Colonic mucosa (tissue), 4 donors: ENCODE data around the gene DPH7. TPM values are rescaled to one million over a fixed set of nuclear protein-coding genes. Genes with fewer than 3 reads are reported as not detected.
"Not testable (repeated sequence)": the region's sequence is repeated elsewhere in the genome, so short reads cannot be mapped to it uniquely, and the experiment has no call there.

ENCODE experiments used
- DNase-seq: peaks from one replicate; pipeline ENCODE4 v3.0.0-alpha.2; 2020
- H3K27ac ChIP-seq: fragments of 200-600 bp; one replicate; pipeline ENCODE4 v1.8.0; 2021
- H3K27me3 ChIP-seq: fragments of 200-600 bp; one replicate; pipeline ENCODE4 v1.8.0; 2021
- H3K36me3 ChIP-seq: fragments of 200-600 bp; one replicate; pipeline ENCODE4 v1.8.0; 2021
- H3K4me1 ChIP-seq: fragments of 200-600 bp; one replicate; pipeline ENCODE4 v1.8.0; 2021; ENCODE audit warnings: mild to moderate bottlenecking
- H3K4me3 ChIP-seq: fragments of 200-600 bp; one replicate; pipeline ENCODE4 v1.8.0; 2021
- H3K9ac ChIP-seq, 2 donors: one replicate each; pipeline ENCODE4 v1.7.0; 2013; ENCODE audit warnings: control low read depth in 2 of 2, low read depth in 2 of 2, low read length in 2 of 2
- H3K9me3 ChIP-seq: fragments of 200-600 bp; one replicate; pipeline ENCODE4 v1.8.0; 2021
- intact Hi-C: fragments of 100-400 bp; cut with DNase I; formaldehyde crosslinking; loops from one replicate; pipeline ENCODE4 v1.14.1; 2022
- total RNA-seq, 2 donors: library from RNA; stranded (reverse); fragmentation: NEBNext Ultra II Directional in 1 of 2; extraction: Animal tissue kit (Norgen Biotek cat#: 25700) in 1 of 2; gene quantifications; one replicate each; pipeline ENCODE4 v1.2.1, GENCODE V29; 2021
- TF ChIP-seq, protein P1 (sequence below): fragments of 200-600 bp; IDR thresholded peaks from one replicate; pipeline ENCODE4 v1.8.0; 2022; ENCODE audit warnings: antibody characterized with exemption, mild to moderate bottlenecking
- donor health status: healthy.
- donor health status: DM: no; HTN: no; CAD: no.
- donor health status: DM: no; HTN: no; CAD: no.

DPH7 gene
- total RNA-seq, 2 donors from 2014 or later = 15.6 to 30.6 TPM

DNA sequence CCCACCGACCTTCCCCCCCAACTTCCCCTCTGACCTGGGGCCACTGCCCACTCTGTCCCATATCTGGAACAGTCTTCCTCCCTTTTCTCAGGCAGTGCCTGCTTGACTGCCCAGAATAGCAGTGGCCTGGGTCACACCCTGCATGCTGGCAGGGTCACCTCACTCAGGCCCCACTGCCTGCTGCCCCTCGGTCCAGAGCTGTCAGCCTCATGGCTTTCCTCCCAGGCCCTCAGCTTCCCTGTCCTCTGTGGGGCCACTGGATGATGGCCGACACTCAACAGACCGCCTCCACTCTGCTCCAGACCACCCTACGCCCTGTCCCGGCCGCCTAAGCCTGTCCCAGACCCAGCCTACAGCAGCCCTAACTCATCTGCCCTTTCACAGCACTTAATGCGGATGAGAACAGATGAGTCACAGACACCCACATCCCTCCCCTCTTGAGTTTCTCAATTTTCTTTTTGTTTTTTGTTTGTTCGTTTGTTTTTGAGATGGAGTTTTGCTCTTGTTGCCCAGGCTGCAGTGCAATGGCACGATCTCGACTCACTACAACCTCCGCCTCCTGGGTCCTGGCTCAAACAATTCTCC is 34.5 kb downstream of the DPH7 start:
- no peak for DNase-seq
- TF ChIP-seq, protein P1, sequence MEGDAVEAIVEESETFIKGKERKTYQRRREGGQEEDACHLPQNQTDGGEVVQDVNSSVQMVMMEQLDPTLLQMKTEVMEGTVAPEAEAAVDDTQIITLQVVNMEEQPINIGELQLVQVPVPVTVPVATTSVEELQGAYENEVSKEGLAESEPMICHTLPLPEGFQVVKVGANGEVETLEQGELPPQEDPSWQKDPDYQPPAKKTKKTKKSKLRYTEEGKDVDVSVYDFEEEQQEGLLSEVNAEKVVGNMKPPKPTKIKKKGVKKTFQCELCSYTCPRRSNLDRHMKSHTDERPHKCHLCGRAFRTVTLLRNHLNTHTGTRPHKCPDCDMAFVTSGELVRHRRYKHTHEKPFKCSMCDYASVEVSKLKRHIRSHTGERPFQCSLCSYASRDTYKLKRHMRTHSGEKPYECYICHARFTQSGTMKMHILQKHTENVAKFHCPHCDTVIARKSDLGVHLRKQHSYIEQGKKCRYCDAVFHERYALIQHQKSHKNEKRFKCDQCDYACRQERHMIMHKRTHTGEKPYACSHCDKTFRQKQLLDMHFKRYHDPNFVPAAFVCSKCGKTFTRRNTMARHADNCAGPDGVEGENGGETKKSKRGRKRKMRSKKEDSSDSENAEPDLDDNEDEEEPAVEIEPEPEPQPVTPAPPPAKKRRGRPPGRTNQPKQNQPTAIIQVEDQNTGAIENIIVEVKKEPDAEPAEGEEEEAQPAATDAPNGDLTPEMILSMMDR = no peak
- no peaks in the 10 kb centered on the region for H3K36me3 ChIP-seq
- H3K9ac ChIP-seq = peak overlapping the region in 1 of 2 donors; percentile 8
- H3K27me3 ChIP-seq = no peaks in the 10 kb centered on the region
- no peaks in the 10 kb centered on the region for H3K9me3 ChIP-seq
- no peak overlapping the region for H3K4me3 ChIP-seq
- intact Hi-C loops = no loop called here
- no peak overlapping the region for H3K27ac ChIP-seq
- no peaks in the 10 kb centered on the region for H3K4me1 ChIP-seq

DNA sequence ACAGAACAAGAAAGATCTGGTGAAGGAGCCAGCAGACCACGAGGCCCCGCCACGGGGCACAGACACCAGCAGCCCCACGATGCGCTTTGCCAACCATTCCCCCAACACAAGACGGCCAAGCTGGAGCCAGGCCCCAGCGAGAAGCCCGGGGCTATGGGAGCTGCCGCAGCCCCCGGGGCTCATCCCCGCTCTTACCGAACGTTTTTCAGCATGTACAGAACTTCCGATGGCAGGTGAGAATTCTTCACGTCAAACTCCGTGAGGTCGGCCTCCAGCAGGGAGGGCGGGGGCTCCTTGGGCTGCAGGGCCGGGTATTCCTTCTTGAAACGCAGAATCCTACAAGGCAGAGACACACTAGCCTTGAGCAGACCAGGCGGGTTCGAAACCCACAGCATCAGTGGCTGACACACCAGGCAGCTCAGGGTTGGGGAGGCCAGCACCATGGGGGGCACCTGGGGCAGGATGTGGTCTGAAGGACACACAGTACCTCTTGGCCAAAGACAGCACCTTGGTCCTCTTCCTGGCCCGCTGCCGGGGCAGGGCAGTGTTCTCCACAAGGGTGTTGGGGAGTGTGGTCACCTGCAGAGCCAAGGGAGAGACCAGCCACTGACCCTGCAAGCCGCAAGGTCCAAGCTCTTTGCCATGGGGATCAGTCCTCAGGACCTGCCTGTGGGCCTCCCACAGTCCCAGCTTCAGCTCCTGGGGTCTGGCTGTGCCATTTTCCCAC is 35.3 kb downstream of the DPH7 start:
- H3K36me3 ChIP-seq = no peaks in the 10 kb centered on the region

DNA sequence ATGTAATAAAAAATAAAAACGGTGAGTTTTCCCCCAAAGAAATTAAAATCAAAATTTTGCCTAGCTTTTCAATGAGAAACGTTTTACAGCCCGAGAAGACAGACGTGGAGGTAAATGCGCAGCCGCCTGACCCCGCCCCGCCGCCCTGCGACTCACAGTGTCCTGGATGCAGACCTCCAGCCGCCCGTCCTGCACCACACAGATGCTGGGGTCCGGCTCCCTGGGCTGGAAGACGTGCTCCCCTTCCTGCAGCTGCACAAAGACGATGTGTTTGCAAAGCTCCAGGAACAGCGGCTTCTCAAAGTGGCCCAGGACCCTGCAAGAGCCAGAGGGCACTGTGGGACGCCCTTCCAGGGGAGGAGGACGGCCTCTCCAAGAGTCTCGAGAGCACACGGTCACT is 36.2 kb downstream of the DPH7 start:
- H3K4me1 ChIP-seq = no peaks in the 10 kb centered on the region
- H3K9me3 ChIP-seq = no peaks in the 10 kb centered on the region
- H3K36me3 ChIP-seq = no peaks in the 10 kb centered on the region
- TF ChIP-seq, protein P1 = no peak
- H3K27ac ChIP-seq = no peak overlapping the region
- H3K4me3 ChIP-seq = no peak overlapping the region
- no peak overlapping the region for H3K9ac ChIP-seq
- no peaks in the 10 kb centered on the region for H3K27me3 ChIP-seq
- no peak for DNase-seq
- intact Hi-C loops = no loop called here

More for the DNA sequence above, 35.3 kb downstream of the DPH7 start:
- Histone ChIP-seq H3K27ac (no peak overlapping the region), H3K9ac (no peak overlapping the region), H3K27me3 (no peaks in the 10 kb centered on the region), H3K4me3 (no peak overlapping the region), H3K9me3 (no peaks in the 10 kb centered on the region), H3K4me1 (no peaks in the 10 kb centered on the region)
- TF ChIP-seq, protein P1 = no peak
- no peak for DNase-seq
- intact Hi-C loops = no loop called here

DNA sequence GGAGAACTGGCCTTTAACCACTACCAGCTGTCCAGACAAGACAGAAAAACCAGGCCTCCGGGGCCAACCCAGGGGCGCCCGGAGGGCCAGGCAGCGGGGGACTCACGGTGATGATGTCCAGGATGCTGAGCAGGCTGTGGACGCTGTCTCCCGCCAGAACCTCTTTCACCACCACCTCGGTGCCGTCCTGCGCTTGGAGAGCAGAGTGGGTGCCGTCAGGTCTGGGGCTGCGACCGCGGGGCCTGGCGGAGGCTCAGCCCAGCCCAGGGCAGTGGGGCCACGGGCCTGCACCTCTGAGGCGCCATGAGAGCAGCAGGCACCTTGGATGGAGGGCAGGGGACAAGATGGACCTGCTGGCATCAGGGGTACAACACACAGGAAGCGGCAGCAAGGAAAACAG is 38.2 kb downstream of the DPH7 start:
- H3K36me3 ChIP-seq = no peaks in the 10 kb centered on the region
- intact Hi-C loops = no loop called here

GRCh38 chr9:137538058-137538457 is 40.7 kb downstream of the DPH7 start:
- H3K9me3 ChIP-seq = no peaks in the 10 kb centered on the region
- no peak for DNase-seq
- no peaks in the 10 kb centered on the region for H3K36me3 ChIP-seq
- H3K4me1 ChIP-seq = peaks cover 6% of the 10 kb centered on the region
- no peak overlapping the region for H3K4me3 ChIP-seq
- intact Hi-C loops = no loop called here
- TF ChIP-seq, protein P1 = no peak
- H3K27me3 ChIP-seq = no peaks in the 10 kb centered on the region
- no peak overlapping the region for H3K27ac ChIP-seq
- H3K9ac ChIP-seq = no peak overlapping the region

More for the DNA sequence above, 38.2 kb downstream of the DPH7 start:
- no peaks in the 10 kb centered on the region for H3K9me3 ChIP-seq
- TF ChIP-seq, protein P1 = no peak
- no peaks in the 10 kb centered on the region for H3K4me1 ChIP-seq
- H3K27ac ChIP-seq = no peak overlapping the region
- no peak for DNase-seq
- no peak overlapping the region for H3K4me3 ChIP-seq
- H3K27me3 ChIP-seq = no peaks in the 10 kb centered on the region
- no peak overlapping the region for H3K9ac ChIP-seq

DNA sequence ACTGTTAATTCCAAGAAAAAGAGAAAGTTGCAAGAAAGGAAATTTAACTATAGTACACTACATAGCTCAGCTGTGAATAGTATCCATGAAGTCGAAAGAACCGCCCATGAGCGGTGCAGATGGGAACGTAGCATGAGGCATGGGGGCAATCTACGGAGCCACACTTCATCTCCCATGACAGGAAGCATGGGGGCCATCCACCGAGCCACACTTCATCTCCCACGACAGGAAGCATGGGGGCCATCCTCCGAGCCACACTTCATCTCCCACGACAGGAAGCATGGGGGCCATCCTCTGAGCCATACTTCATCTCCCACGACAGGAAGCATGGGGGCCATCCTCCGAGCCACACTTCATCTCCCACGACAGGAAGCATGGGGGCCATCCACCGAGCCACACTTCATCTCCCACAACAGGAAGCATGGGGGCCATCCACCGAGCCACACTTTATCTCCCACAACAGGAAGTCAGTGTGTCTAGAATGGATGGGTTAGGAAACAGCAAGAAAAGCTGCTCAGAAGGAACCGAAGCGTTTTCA is 42.1 kb downstream of the DPH7 start:
- intact Hi-C loops, H3K4me1 ChIP-seq, H3K4me3 ChIP-seq, H3K36me3 ChIP-seq, H3K9me3 ChIP-seq, DNase-seq, H3K27ac ChIP-seq, H3K27me3 ChIP-seq, H3K9ac ChIP-seq: not testable (repeated sequence)
